Cortex of kidney (tissue), 1 donor: ENCODE measurements around the gene SLC9A4.

Experiments used
- DNase-seq: peaks from one replicate; lab custom pipeline; 2025; lab: John Stamatoyannopoulos, UW

The SLC9A4 gene

DNA sequence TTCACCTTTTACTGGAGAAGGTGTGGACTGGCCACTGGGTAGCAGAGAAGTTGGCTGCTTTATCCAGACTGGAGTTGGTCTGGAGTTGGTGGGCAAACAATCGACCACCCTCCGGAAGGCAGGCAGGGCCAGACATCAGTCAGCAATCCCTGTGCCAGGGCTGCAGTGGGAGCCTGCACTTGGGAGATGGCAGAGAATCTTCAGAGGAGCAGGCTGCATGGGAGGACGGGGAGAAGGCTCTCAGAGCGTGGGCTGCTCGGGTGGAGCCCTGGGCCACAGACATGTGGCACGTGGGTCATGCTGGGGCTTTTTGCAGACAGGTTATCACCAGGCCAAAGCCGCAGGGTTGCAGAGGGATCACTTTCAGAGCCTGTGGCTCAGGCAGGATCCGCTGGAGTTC lies 29.6 kb downstream of the SLC9A4 start:
- DNase-seq: no peak

DNA sequence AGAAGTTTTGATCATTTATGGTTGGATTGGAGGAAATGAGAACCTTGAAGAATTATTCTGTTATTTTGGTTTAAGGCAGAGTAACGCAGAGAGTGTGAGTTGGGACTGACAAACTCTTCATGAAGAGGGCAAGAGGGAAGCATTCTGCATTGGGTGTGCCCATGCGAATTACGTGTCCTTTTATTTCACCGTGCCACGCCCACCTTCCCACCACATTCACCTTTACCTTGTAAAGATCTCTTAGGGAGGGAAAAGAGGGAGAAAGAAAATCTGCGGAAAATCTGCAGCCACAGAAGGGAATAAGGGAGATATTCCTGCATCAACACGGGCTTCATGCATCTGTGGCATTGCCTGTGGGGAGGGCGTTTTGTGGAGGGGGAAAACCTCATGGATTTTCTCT lies 31.8 kb downstream of the SLC9A4 start:
- DNase-seq: no peak

DNA sequence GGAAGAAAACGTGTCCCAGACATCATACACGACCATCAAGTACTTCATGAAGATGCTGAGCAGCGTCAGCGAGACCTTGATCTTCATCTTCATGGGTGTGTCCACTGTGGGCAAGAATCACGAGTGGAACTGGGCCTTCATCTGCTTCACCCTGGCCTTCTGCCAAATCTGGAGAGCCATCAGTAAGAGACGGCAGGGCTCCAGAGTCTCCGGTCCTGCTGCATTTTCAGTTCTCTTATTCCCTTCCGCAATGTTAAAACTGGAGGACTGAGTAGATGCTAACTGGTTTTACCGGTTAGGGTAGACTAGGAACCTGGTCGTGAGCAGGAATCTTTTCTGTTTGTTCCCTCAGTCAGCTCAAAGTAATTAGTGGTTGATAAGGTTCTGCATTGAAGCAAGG lies 32.3 kb downstream of the SLC9A4 start:
- no peak for DNase-seq

DNA sequence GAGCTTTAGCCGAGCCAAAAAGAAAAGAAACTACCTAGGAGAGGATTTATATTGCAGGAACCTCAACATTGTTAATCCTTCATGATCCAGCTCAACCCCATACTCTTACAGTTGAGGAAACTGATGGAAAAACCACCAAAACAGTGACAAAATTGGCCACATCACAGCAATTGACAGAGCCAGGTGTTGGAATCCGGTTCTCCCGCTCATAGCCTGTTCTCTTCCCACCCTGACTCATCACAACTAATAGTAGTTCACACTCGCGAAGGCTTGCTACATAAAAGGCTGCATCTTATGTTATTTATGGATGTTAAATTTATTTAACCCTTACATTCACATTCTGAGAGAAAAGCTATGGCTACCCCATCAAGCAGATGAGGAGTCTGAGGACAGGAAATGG lies 33.7 kb downstream of the SLC9A4 start:
- DNase-seq: no peak

DNA sequence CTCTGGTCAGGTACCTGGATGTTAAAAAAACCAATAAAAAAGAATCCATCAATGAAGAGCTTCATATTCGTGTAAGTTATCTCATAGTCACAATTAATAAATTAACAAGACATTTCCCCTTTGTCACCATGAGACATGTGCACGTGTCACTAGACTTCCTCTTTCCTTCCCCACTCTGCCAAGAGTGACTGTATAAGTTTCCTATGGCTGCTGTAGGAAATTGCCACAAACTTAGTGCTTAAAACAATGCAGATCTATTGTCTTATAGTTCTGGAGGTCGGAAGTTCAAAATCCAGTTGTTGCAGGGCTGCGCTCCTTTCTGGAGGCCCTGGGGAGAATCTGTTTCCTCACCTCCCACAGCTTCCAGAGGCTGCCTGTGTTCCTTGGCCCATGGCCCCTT lies 35.8 kb downstream of the SLC9A4 start:
- DNase-seq: no peak

DNA sequence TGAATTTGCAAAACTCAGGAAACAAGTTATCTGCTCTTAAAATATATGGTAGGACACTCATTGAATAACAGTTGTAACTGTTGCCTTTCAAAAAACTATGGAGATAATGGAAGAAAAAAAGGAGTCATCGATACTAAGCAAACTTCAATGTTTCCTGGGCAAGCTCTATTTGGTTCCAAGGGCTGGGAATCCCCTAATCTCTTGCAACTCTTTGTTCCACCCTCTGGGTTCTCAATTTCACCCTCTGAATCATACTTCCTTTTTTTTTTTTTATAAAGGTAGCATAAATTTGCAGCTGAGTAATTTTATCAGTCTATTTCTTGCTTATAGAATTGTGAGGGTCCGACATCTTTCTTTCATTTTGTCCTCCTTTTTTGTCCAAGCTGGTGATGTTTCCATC lies 36.7 kb downstream of the SLC9A4 start:
- DNase-seq: no peak

DNA sequence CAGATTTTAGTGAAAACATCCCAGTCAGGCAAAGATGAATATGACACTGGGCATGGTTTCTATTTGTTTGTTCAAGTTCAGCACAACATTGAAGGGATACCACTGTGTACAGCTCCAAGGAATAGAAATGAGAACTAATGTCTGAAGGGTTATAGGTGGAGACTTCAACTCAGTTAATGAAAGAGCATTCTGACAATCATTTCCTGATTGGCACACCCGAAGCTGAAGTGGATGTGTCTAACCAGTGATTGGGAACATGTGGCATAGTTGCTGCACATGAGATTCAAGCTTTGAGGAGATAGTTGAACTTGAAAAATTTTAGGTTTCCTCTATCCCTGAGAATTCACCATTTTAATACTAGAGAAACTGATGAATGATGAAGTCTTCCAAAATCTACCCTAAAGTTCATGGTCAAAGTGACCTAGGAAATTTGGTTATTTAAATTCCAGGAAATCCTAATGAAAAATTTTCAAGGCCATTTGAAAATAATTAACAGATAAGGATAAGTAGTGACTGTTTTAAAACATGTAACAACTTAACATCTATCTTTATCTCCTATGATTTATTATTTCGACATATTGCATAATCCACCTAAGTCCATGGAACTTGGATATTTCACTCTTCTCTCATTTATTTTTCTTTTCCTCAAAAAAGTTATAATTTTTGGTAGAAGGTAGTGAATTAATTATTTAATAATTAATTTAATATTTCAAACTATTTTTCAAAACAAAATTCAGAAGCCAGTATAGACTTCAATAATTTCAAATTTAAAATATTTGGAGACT lies 38.0 kb downstream of the SLC9A4 start:
- no peak for DNase-seq

DNA sequence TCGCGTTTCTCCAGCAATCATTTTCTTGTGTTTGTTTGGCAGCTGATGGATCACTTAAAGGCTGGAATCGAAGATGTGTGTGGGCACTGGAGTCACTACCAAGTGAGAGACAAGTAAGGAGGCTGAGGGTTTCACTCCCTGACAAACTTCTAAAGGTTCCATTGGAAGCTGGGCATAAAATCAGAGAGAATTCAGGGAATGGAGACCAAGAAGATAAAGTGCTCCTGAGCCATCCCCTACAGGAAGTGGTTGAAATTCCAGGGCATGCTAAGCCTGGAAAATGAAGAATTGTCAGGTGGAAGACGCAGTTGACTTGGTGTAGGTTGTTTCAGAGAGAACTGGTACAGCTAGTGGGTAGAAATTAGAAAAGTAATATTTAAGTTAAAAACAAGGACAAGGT lies 39.1 kb downstream of the SLC9A4 start:
- no peak for DNase-seq

DNA sequence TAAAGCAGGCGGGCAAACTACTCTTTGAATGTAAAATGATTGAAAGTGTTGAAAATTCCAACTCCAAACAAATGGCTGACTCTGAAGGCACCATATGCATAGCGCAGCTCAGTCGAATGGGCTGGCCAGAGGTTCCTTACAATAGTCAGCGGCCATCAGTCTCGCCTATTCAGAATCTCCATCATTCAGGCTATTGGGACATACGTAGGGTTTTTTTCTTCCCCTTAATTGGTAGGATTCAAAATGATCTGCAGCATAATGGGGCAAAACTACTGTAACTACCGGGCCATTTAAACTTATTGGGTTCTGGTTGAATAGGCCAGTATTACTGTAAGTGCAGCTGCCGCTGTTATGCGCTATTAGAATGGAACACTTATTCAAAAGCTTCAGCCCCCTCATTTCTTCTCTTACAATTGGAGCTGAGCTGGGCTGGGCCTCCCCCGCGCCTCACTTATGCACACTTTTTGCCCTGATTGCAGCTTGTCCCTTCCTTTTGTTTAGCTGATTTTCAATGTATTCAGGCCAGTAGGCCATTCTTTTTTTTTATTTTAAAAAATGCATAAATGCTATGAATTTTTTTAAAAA lies 40.4 kb downstream of the SLC9A4 start:
- no peak for DNase-seq

DNA sequence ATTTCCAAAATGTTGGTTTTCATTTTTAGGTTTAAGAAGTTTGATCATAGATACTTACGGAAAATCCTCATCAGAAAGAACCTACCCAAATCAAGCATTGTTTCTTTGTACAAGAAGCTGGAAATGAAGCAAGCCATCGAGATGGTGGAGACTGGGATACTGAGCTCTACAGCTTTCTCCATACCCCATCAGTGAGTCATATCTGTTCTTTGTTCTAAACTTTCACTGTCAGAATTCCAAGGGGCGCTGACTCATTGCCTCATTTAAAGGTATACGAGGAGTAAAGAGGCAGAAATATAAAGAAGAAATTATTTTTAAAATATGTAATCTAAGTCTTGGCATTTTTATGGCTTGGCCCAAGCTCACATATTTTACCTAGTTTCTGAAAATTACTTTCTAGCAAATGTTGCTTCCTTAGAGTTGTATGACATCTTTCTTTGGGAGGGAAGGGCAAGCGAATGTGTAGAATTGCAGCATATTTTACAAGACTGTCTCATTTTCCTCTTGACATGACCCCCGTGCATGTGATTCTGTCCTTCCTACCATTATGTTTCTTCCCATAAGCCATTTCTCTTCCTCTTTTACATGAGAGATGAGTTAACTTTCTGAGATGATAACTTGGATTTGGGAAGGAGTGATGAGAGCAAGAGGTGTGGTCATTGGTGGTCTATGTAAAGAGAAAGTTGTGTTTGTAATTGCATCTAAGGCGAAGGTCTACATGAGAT lies 41.2 kb downstream of the SLC9A4 start:
- no peak for DNase-seq

DNA sequence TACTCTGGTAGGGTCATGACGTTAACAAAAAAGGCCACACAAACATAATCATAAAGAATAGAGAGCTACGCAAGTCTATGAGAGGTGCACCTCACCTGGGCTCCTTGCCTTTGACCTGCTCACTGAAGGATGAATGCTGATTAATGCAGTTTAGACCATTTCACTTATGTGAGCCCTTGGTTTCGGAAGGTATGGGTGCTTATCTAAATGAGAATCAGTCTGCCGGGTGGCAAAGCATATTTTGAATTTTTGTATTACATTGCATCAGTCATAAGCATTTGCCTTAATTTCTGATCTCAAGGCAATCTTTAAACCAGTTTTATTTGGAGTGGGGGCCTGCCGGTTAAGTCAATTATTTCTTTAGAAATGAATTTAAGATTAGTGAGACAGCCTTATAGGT lies 42.8 kb downstream of the SLC9A4 start:
- no peak for DNase-seq

DNA sequence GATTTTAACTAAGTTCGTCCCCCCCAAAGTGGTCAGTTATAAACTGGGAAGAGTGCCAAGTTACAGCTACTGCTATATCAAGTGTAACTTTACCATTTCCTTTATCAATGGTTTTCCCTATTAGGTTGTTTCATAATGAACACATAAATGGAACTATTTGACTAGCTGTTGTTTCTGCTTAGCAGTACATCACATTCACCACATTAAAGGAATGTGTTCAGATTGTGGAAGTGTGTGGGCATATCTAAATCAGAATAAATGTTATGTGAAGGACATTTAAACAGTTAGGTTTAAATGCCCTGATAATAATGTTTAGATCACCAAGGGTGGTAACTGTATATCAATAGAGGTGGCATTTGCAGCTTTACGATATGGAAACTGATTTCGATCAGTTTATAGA lies 45.1 kb downstream of the SLC9A4 start:
- DNase-seq: no peak

DNA sequence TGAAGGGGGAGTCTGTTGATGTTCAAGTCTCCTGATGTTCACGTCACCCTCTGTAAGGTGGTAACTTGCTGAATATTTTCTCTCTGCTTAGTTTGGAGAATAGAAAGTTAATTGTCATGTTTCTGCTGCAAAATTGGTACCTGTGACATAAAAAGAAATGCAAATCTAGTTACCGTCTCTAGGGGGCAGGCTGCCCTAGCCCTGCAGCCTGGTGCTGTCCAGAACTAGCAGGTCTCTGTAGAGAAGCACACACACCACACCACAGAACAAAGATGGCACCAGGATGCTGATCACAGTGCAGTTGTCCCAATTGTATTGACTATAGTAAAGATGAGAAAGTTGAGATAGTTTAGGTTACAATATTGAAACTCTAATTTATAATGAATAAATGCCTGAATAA lies 47.0 kb downstream of the SLC9A4 start:
- no peak for DNase-seq

DNA sequence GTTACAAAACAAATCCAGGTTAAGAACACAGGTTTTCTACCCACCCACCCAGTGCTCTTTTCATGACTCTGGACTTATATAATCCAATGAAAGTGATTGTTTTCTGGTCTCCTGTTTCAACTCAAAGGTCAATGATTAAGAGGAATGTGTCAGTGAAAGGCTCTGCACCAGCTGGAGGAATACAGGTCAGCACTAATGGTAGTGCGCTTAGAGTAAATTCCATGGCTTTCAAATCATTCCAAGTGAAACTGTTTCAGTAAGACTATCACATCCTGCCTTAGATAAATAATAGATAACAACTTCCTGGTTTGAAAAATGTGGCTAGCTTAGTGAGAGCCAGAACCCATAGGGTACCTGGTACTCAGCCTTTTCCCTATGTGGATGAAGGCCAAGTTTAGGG lies 47.8 kb downstream of the SLC9A4 start:
- DNase-seq: no peak

DNA sequence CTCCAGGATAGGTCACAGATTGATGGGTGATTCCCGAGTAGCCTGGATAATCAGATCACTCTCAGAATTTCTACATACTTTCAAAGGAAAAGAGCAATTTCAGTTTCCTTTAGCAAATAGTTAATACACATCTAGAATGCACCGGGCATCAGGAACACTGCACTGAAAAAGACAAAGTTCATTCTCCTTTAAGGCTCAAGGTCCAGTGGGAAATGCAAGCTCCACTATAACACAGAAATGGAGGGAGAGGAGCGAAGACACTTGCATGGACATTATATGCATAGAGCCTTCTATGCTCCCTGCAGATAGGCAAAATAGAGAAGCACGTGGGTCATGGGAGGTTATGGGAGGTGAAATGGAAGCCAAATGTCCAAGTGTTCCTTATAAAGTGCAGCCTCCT lies 49.1 kb downstream of the SLC9A4 start:
- no peak for DNase-seq

DNA sequence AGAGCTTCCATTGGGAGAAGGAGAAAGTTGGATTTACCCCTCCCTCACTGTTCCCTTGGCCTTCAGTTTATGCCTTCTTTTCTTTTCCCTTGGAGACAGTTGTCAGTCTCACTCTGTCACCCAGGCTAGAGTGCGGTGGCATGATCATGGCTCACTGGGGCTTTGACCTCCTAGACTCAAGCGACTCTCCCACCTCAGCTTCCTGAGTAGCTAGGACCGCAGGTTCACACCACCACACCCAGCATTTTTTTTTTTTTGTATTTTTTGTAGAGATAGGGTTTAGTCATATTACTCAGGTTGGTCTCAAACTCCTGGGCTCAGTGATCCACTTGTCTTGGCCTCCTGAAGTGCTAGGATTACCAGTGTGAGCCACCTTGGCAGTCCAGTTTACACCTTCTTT lies 49.9 kb downstream of the SLC9A4 start:
- no peak for DNase-seq

DNA sequence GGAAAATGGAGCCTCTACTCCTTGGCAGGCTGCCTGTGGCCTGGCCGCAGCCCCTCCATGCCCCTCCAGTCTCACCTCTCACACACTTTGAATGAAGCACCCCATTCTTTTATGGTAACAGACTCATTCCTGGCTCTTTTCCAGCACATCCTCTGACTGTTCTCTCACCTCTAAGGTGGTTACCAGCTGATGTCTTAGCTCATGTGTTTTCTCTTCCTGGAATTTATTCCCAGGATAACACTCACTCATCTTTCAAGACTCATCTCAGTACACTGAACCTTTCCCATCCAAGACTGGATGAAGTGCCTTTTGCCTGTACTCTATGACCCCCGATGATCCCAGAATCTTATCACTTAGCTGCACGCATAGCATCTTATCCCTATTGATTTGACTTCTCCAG lies 50.6 kb downstream of the SLC9A4 start:
- no peak for DNase-seq

DNA sequence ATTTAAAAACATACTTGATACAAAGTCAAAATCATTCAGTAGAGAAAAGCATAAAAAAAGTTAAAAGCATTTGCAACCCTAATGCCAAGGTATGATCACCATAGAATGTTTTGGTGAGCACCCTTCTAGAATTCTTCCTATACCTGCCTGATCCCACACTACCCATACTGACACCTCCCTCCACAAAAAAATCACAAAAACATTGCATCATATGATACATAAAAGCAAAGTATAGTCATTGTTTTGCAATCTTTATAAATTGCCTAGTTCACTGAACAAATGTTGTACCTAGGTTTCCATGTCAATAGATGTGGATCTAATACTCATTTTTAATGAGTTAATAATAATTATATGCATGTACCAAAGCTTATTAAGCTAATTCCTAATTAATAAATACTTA lies 54.1 kb downstream of the SLC9A4 start:
- DNase-seq: no peak

DNA sequence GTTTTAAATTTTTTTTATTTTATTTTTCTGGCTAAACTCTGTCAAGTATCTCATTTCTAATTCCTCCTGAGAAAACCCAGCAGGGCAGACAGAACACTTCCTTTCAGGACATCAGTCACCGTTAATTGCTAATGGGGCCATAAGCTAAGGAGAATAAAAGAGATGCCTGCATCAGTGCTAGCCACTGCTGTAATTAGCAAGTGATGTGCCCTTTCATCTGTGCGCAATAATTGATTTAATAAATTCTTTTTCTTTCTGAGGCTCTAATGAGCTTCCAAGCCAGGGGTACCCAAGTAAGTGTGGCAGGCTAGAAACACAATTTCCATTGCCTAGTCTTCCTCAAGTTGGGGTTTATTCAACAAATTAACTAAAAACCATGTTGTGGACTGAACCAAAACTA lies 65.5 kb downstream of the SLC9A4 start:
- DNase-seq: no peak

DNA sequence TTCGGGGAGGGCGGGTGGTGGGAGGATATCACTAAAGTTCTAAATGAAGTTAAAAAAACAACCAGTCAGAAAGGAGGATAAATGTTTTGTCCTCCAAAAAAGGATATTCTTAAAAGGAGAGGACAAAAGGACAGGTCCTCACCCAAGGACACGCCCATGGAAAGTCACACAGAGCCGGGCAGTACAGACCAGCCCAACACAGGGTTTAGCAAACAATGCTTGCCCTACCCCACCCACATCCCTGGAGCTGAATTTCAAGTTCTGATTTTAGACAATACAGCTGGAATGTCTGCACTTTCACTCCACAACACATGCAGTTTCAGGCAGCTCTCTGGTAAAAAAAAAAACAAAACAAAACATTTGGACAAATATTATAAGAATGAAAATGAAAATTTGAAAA lies 67.9 kb downstream of the SLC9A4 start:
- DNase-seq: no peak

DNA sequence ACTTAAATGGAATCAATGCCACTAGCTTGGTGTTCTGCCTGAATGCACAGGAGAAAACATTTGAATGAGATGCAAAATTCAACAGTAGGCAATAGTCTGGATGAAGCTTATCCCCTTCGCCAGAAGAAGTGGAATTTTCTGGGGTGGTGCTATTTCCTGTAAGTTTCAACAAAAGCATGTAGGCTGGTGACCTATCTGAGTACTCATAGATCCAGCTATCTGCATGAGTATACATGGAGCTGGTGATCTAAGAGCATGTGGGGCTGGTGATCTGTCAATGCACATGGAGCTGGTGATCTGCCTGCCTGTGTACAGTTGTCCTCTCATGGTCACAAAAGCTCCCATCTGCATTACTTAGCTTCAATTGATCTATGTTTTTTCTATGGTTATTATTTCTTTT lies 71.2 kb downstream of the SLC9A4 start:
- no peak for DNase-seq

DNA sequence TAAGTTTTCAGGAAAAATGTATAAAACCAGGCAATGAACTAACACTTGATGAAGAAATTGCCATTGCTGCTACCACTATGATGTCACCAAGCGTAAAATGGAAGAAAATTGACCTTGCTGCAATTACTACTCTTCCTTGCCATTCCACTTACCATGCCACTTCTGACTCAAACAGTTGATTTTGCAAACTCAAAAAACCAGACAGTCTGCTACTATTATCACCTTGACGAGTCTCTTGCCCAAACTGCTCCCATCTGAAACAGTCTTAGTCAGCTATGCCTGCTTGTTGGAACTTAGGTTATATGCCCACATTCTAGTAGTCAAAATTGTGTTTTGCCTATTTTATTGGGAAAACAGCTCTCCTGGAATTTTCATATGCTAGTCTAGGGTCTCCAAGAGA lies 74.4 kb downstream of the SLC9A4 start:
- DNase-seq: no peak

DNA sequence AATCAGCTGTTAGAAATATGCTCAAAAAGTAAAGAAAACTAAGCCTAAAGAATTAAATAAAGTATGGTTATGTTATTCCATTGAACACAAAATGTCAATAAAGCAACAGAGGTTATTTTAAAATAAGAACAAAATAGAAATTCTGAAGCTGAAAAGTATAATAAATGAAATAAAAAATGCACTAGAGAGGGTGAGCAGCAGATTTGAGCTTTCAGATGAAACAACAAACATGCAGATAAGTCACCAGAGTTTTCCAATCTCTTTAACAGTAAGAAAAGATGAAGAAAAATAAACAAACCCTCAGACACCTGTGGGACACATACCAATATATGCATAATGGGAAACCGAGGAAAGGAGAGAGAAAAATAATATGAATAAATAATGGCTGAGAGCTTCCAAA lies 76.0 kb downstream of the SLC9A4 start:
- DNase-seq: no peak

DNA sequence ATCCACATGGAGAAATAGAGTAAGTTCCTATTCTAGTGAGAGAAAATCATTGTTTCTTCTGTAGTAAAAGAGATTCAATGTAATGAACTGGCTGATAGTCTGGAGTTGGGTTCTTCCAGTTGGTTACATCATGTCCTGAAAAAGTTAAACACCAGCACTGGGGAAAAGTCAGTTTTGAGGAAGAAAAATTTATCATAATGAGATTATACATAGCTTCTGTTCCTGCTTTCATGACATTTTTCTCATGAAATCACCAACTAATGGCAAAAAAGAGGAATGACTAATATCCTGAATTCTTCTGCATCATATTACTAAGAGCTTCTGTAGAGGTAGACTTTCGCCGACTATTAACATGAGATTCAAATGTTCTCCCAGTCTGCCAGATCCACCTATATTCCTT lies 77.1 kb downstream of the SLC9A4 start:
- no peak for DNase-seq
